GM12892 (cell line): ENCODE data around the gene NAV2.

Experiments
- POLR2A ChIP-seq: IDR thresholded peaks from 2 replicates; pipeline ENCODE4 v1.6.1; 2011; ENCODE audit warnings: low read depth, low read length, control low read depth
- POLR2AphosphoS5 ChIP-seq: IDR thresholded peaks from 2 replicates; pipeline ENCODE4 v1.6.1; 2011; ENCODE audit warnings: low read depth, low read length, control low read depth
- TAF1 ChIP-seq: IDR thresholded peaks from 2 replicates; pipeline ENCODE4 v1.6.1; 2011; ENCODE audit warnings: low read depth, mild to moderate bottlenecking, control low read depth, low read length, borderline replicate concordance

DNA sequence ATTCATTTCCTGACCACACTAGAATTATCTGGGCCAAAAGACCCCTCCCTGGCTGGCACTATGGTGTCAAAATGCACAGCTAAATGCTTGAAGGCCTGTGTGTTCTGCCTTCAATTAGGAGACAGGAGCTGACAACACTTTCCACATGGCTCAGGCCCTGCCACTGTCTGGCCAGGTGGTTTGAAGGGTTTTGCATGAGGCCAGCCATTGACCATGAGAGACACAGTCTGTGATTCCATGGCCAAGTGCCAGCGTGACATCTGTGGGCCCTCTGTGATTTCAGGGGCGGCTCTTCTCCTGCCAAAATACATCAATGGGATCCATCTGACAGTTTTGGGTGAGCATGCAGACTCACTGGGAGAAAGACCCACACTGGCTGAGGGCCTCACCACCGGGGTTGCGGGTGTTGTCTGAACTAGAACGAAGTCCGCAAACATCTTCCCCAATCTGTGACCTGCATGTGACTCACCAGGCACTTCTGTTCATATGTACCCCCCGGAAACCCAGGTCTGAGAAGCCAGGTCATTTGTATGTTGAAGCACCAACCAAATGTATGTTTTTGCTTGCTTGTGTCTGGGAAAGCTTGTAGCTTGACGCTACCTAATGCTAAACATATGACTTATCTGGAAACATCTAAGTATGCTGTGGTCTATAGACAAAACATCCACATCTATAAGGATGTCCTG is 20.7 kb upstream of the NAV2 start:
- TF ChIP-seq POLR2A (no peak), TAF1 (no peak), POLR2AphosphoS5 (no peak)
